H9 (cell line): ENCODE measurements around the gene VILL. TPM values are rescaled to one million over a fixed set of nuclear protein-coding genes. Genes with fewer than 3 reads are reported as not detected.

Experiments used
- DNase-seq: peaks from one replicate; pipeline ENCODE4 v3.0.0-alpha.2; 2017
- H2AFZ ChIP-seq: one replicate; pipeline ENCODE4 v1.6.1; 2013; ENCODE audit warnings: mild to moderate bottlenecking, low read length, control low read depth, moderate library complexity
- H2AK5ac ChIP-seq: 2 replicates; pipeline ENCODE4 v1.6.1; 2013; ENCODE audit warnings: low read length, control low read depth, mixed read lengths; ENCODE audit not compliant: insufficient read length
- H2BK120ac ChIP-seq: one replicate; pipeline ENCODE4 v1.6.1; 2013; ENCODE audit warnings: low read depth, mild to moderate bottlenecking, low read length, control low read depth, inconsistent platforms; ENCODE audit not compliant: poor library complexity, severe bottlenecking
- H2BK12ac ChIP-seq: 2 replicates; pipeline ENCODE4 v1.6.1; 2013; ENCODE audit warnings: low read length, control low read depth, mixed read lengths, low read depth; ENCODE audit not compliant: insufficient read length
- H2BK15ac ChIP-seq: 2 replicates; pipeline ENCODE4 v1.6.1; 2013; ENCODE audit warnings: low read depth, low read length, control low read depth
- H2BK20ac ChIP-seq: one replicate; pipeline ENCODE4 v1.6.1; 2013; ENCODE audit warnings: low read depth, mild to moderate bottlenecking, low read length, control low read depth, inconsistent platforms; ENCODE audit not compliant: poor library complexity, severe bottlenecking
- H2BK5ac ChIP-seq: 2 replicates; pipeline ENCODE4 v1.6.1; 2013; ENCODE audit warnings: low read length, control low read depth, mixed read lengths; ENCODE audit not compliant: insufficient read length
- H3K14ac ChIP-seq: 2 replicates; pipeline ENCODE4 v1.6.1; 2013; ENCODE audit warnings: low read length, control low read depth; ENCODE audit not compliant: insufficient read depth
- H3K18ac ChIP-seq: 2 replicates; pipeline ENCODE4 v1.6.1; 2013; ENCODE audit warnings: low read depth, mild to moderate bottlenecking, mixed read lengths, low read length, control low read depth; ENCODE audit not compliant: insufficient read length
- H3K23ac ChIP-seq: 2 replicates; pipeline ENCODE4 v1.6.1; 2013; ENCODE audit warnings: low read length, control low read depth, mixed read lengths, low read depth; ENCODE audit not compliant: insufficient read length
- H3K23me2 ChIP-seq: 2 replicates; pipeline ENCODE4 v1.6.1; 2013; ENCODE audit warnings: low read depth, mild to moderate bottlenecking, mixed read lengths, low read length, control low read depth; ENCODE audit not compliant: insufficient read length, poor library complexity, severe bottlenecking
- H3K27ac ChIP-seq: 2 replicates; pipeline ENCODE4 v1.5.1; 2013; ENCODE audit warnings: low read length, control low read depth, mixed read lengths, low read depth; ENCODE audit not compliant: insufficient read length
- H3K27me3 ChIP-seq: 2 replicates; pipeline ENCODE4 v1.6.1; 2013; ENCODE audit warnings: low read length, control low read depth, inconsistent platforms; ENCODE audit not compliant: insufficient read depth
- H3K4ac ChIP-seq: 2 replicates; pipeline ENCODE4 v1.6.1; 2013; ENCODE audit warnings: low read depth, mild to moderate bottlenecking, control low read depth, inconsistent platforms, low read length, moderate library complexity
- H3K4me1 ChIP-seq: 2 replicates; pipeline ENCODE4 v1.6.1; 2013; ENCODE audit warnings: low read length, control low read depth, inconsistent platforms; ENCODE audit not compliant: insufficient read depth
- H3K4me2 ChIP-seq: 2 replicates; pipeline ENCODE4 v1.6.1; 2013; ENCODE audit warnings: low read length, control low read depth, mixed read lengths; ENCODE audit not compliant: insufficient read length, insufficient read depth
- H3K56ac ChIP-seq: 2 replicates; pipeline ENCODE4 v1.6.1; 2013; ENCODE audit warnings: low read depth, mild to moderate bottlenecking, mixed read lengths, low read length, control low read depth; ENCODE audit not compliant: insufficient read length
- H3K79me1 ChIP-seq: 2 replicates; pipeline ENCODE4 v1.6.1; 2013; ENCODE audit warnings: low read depth, mild to moderate bottlenecking, moderate library complexity, low read length, control low read depth, inconsistent platforms; ENCODE audit not compliant: insufficient read depth, poor library complexity, severe bottlenecking
- H3K79me2 ChIP-seq: 2 replicates; pipeline ENCODE4 v1.6.1; 2013; ENCODE audit warnings: low read length, control low read depth, inconsistent platforms; ENCODE audit not compliant: insufficient read depth
- H3K9ac ChIP-seq: 2 replicates; pipeline ENCODE4 v1.6.1; 2013; ENCODE audit warnings: low read length, control low read depth, mixed read lengths; ENCODE audit not compliant: insufficient read length; ENCODE audit errors: extremely low read depth
- H3K9me3 ChIP-seq: one replicate; pipeline ENCODE4 v1.6.1; 2013; ENCODE audit warnings: low read depth, low read length, inconsistent platforms; ENCODE audit not compliant: control insufficient read depth
- H3T11ph ChIP-seq: one replicate; pipeline ENCODE4 v1.6.1; 2013; ENCODE audit warnings: mild to moderate bottlenecking, low read length, control low read depth, inconsistent platforms
- H4K20me1 ChIP-seq: one replicate; pipeline ENCODE4 v1.6.1; 2013; ENCODE audit not compliant: control insufficient read depth, insufficient read length, insufficient read depth
- H4K5ac ChIP-seq: 2 replicates; pipeline ENCODE4 v1.6.1; 2013; ENCODE audit warnings: low read depth, mild to moderate bottlenecking, mixed read lengths, low read length, control low read depth; ENCODE audit not compliant: insufficient read length
- H4K8ac ChIP-seq: replicated peaks from 2 replicates; pipeline ENCODE4 v1.6.1; 2013; ENCODE audit warnings: low read length, control low read depth, mixed read lengths, low read depth; ENCODE audit not compliant: insufficient read length
- H4K91ac ChIP-seq: 2 replicates; pipeline ENCODE4 v1.6.1; 2013; ENCODE audit warnings: low read depth, mild to moderate bottlenecking, moderate library complexity, mixed read lengths, low read length, control low read depth; ENCODE audit not compliant: insufficient read length
- H3K27ac Mint-ChIP-seq, 3 experiments: 2 replicates in 2 of 3; 3 replicates in 1 of 3; pipeline ENCODE4 v1.8.0; 2020 to 2021; ENCODE audit warnings: mixed read lengths in 3 of 3, mild to moderate bottlenecking in 1 of 3, moderate library complexity in 1 of 3
- H3K27me3 Mint-ChIP-seq: 2 replicates; pipeline ENCODE4 v1.8.0; 2021; ENCODE audit warnings: low read depth, mild to moderate bottlenecking, moderate library complexity, mixed read lengths
- H3K36me3 Mint-ChIP-seq, 3 experiments: 2 replicates in 2 of 3; 3 replicates in 1 of 3; pipeline ENCODE4 v1.8.0; 2020 to 2021; ENCODE audit warnings: low read depth in 3 of 3, mixed read lengths in 3 of 3; ENCODE audit not compliant: insufficient read depth in 1 of 3
- H3K4me1 Mint-ChIP-seq, 2 experiments: 2 replicates each; pipeline ENCODE4 v1.8.0; 2020; ENCODE audit warnings: mixed read lengths in 2 of 2
- H3K4me3 Mint-ChIP-seq, 2 experiments: 2 replicates in 1 of 2; 3 replicates in 1 of 2; pipeline ENCODE4 v1.8.0; 2020 to 2021; ENCODE audit warnings: mild to moderate bottlenecking in 2 of 2, mixed read lengths in 2 of 2, moderate library complexity in 1 of 2
- H3K9me3 Mint-ChIP-seq, 2 experiments: 2 replicates in 1 of 2; 3 replicates in 1 of 2; pipeline ENCODE4 v1.8.0; 2020; ENCODE audit warnings: mild to moderate bottlenecking in 2 of 2, mixed read lengths in 2 of 2, moderate library complexity in 1 of 2
- CTCF ChIP-seq: fragments of 200-600 bp; sonication (generic); conservative IDR thresholded peaks from 3 replicates; pipeline ENCODE4 v1.8.0; 2021; ENCODE audit warnings: antibody characterized with exemption, mild to moderate bottlenecking
- WGBS: extraction: QIAGEN DNeasy Blood & Tissue Kit; methylation state at CpG from one replicate; pipeline ENCODE4 v1.1.7; 2013; ENCODE audit warnings: missing lambda C conversion rate, low lambda C conversion rate, mixed read lengths; ENCODE audit not compliant: insufficient read length; ENCODE audit errors: extremely low coverage; 5-methylcytosine and 5-hydroxymethylcytosine counted together
- total RNA-seq: library from RNA; stranded (reverse); gene quantifications from 2 replicates; pipeline ENCODE4 v1.2.1, GENCODE V29; 2021

VILL gene
- total RNA-seq, 1 experiment from 2014 or later = 3.2 TPM

DNA sequence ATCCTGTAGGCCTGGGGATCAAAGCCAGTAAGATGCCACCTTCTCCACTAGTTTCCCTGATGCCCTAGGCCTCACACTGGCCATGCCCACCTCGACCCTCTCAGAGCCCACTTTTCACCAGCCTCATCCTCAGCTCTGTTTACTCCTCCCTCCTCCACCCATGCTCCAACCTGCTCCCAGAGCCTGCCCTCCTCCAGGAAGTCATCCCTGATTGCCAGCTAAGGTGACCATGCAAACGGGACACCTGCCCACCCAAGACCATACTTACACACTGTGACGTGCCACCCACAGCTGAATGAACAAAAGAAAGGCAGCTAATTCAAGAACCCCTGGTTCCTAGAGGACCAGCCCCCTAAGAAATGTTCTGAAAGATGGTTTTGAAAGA is 29.7 kb downstream of the VILL start:
- WGBS = no CpG with 5 or more reads among the region's 3 CpGs
- no peaks in the 10 kb centered on the region for H3K79me1 ChIP-seq
- H4K5ac ChIP-seq = no peak overlapping the region
- H2BK12ac ChIP-seq = no peak overlapping the region
- H4K91ac ChIP-seq = no peak overlapping the region
- H3K18ac ChIP-seq = no peak overlapping the region
- no peak overlapping the region for H3K4me2 ChIP-seq
- no peaks in the 10 kb centered on the region; the same call in 1 of the 2 replicates for H3K27me3 ChIP-seq
- H3K4me3 Mint-ChIP-seq = no peak overlapping the region
- H3K36me3 Mint-ChIP-seq = peaks cover 5 to 23% (median 13%) of the 10 kb centered on the region in 3 experiments; a peak in 6 of 7 replicates
- no peaks in the 10 kb centered on the region for H3K9me3 Mint-ChIP-seq
- no peak overlapping the region for H2AK5ac ChIP-seq
- no peak overlapping the region for H2BK5ac ChIP-seq
- H3K4me1 ChIP-seq = no peaks in the 10 kb centered on the region
- H3K4ac ChIP-seq = no peak overlapping the region
- H2BK120ac ChIP-seq = no peak overlapping the region
- no peak overlapping the region for H2BK15ac ChIP-seq
- H3K4me1 Mint-ChIP-seq = peaks cover 7 to 9% of the 10 kb centered on the region in 2 experiments
- no peak overlapping the region for H3K56ac ChIP-seq
- DNase-seq = no peak
- peaks cover 5% of the 10 kb centered on the region for H3K23me2 ChIP-seq
- H3K9me3 ChIP-seq = no peaks in the 10 kb centered on the region
- H3K14ac ChIP-seq = no peak overlapping the region
- H4K20me1 ChIP-seq = no peaks in the 10 kb centered on the region
- no peak for TF ChIP-seq CTCF
- H2BK20ac ChIP-seq = no peak overlapping the region
- no peak overlapping the region for H2AFZ ChIP-seq
- no peak overlapping the region for H4K8ac ChIP-seq
- no peak overlapping the region for H3T11ph ChIP-seq
- H3K27me3 Mint-ChIP-seq = no peaks in the 10 kb centered on the region; the same call in 1 of the 2 replicates
- H3K23ac ChIP-seq = no peak overlapping the region
- H3K79me2 ChIP-seq = no peaks in the 10 kb centered on the region
- H3K27ac Mint-ChIP-seq = peak overlapping the region in 1 of 3 experiments; percentile 67; a peak in 1 of 7 replicates
- H3K9ac ChIP-seq = no peak overlapping the region
- H3K27ac ChIP-seq = no peak overlapping the region
